Measurements from ENCODE around the gene P3R3URF.

DNA sequence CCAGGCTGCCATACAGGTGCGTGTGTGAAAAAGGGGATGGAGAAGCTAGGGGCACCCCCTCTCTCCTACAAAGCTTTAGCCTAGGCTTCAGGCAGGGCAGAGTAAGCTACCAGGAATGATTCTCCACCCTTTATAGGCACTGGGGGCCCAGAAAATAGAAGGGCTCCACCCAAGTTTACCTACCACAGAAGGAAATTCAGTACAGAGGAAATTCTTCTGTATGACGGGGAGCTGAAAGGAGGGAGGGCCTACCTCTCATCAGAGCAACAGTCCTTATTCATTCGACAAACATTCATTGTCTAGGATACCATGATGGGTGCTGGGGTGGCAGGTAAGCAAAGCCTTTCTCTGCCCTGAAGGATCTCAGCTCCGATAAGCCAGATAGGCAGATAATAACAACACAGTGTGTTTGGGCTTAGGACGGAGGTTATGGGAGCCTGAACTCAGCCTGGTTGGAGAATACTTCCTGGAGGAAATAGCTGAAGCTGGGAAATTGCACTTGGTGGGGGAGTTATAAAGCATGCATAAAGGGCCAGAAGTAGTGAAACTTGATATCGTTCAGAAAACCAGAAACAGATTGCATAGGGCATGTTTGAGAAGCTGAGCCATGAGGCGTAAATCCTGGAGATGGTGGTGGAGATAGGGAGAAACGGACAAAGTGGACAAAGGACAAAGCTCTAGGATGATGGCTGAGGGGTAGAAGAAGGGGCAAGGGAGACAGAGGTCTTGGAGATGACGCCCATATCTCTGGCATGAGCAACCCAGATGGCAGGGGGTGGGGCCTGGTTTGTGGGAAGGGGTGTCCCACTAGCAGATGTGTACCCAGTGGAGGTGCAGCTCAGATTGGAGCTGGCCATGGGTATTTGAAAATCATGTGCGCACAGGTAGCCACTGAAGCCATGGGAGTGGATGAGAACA is 5.3 kb upstream of the P3R3URF start:
- no peak for TF ChIP-seq YY1 (IDR thresholded peaks at IDR 0.05; ENCODE audit: insufficient read depth, insufficient read length)
- no peak for TF ChIP-seq SUZ12 (IDR thresholded peaks at IDR 0.05; ENCODE audit: extremely low read depth, insufficient read depth, insufficient read length)
